UCSD-AML1 (cell line): ENCODE data around the gene FCHO2.

Experiments used
- DNase-seq: peaks from one replicate; lab custom pipeline; 2025; ENCODE audit not compliant: unreplicated experiment; lab: John Stamatoyannopoulos, UW

FCHO2 gene

GRCh38 chr5:73030531-73030930 is 74.7 kb downstream of the FCHO2 start:
- DNase-seq: no peak

GRCh38 chr5:73030995-73031394 is 75.2 kb downstream of the FCHO2 start:
- DNase-seq: no peak

- DNase-seq: no peak
These were observed 76.0 kb downstream of the FCHO2 start for GRCh38 chr5:73031839-73032238.

- DNase-seq: no peak
These were observed 76.8 kb downstream of the FCHO2 start for GRCh38 chr5:73032635-73033034.

GRCh38 chr5:73037545-73037944 is 81.7 kb downstream of the FCHO2 start:
- DNase-seq: no peak

GRCh38 chr5:73039082-73039481 is 83.2 kb downstream of the FCHO2 start:
- DNase-seq: no peak

GRCh38 chr5:73042993-73043392 is 87.2 kb downstream of the FCHO2 start:
- no peak for DNase-seq

GRCh38 chr5:73044546-73044945 is 88.7 kb downstream of the FCHO2 start:
- no peak for DNase-seq

- no peak for DNase-seq
These were observed 89.8 kb downstream of the FCHO2 start for GRCh38 chr5:73045623-73046022.

GRCh38 chr5:73061593-73061992 is 105.8 kb downstream of the FCHO2 start:
- no peak for DNase-seq

GRCh38 chr5:73066466-73066865 is 110.6 kb downstream of the FCHO2 start:
- no peak for DNase-seq

GRCh38 chr5:73067213-73067612 is 111.4 kb downstream of the FCHO2 start:
- no peak for DNase-seq

- no peak for DNase-seq
These were observed 125.3 kb downstream of the FCHO2 start for GRCh38 chr5:73081093-73081492.

GRCh38 chr5:73088026-73088425 is 132.2 kb downstream of the FCHO2 start:
- no peak for DNase-seq

GRCh38 chr5:73093943-73094342 is 138.1 kb downstream of the FCHO2 start:
- no peak for DNase-seq

- DNase-seq: no peak
These were observed 138.6 kb downstream of the FCHO2 start for GRCh38 chr5:73094415-73094814.

GRCh38 chr5:73095564-73096238 is 139.9 kb downstream of the FCHO2 start:
- DNase-seq: no peak

GRCh38 chr5:73096239-73096575 is 140.4 kb downstream of the FCHO2 start:
- no peak for DNase-seq

GRCh38 chr5:73097740-73098139 is 141.9 kb downstream of the FCHO2 start:
- DNase-seq: no peak

GRCh38 chr5:73100109-73100508 is 144.3 kb downstream of the FCHO2 start:
- no peak for DNase-seq

- DNase-seq: no peak
These were observed 148.0 kb downstream of the FCHO2 start for GRCh38 chr5:73103870-73104299.

GRCh38 chr5:73104326-73104725 is 148.5 kb downstream of the FCHO2 start:
- no peak for DNase-seq

- no peak for DNase-seq
These were observed 150.5 kb downstream of the FCHO2 start for GRCh38 chr5:73106335-73106734.
